Left renal pelvis (tissue), 4 donors: ENCODE measurements around the gene SYNDIG1. TPM values are rescaled to one million over a fixed set of nuclear protein-coding genes. Genes with fewer than 3 reads are reported as not detected.

Source experiments
- DNase-seq, 4 donors: peaks; one replicate each; pipeline ENCODE4 v3.0.0-alpha.2; 2013; ENCODE audit warnings: low read depth in 4 of 4, low spot score in 3 of 4
- polyA plus RNA-seq, 4 donors: library from polyadenylated mRNA; unstranded; fragments of 120-200 nt; gene quantifications; one replicate each; pipeline ENCODE4 v1.2.1, GENCODE V29; 2013; ENCODE audit not compliant: insufficient read length in 4 of 4

The SYNDIG1 gene
- polyA plus RNA-seq, result 1 to 10 TPM; 1.4 to 9.3 (median 8.8) TPM

DNA sequence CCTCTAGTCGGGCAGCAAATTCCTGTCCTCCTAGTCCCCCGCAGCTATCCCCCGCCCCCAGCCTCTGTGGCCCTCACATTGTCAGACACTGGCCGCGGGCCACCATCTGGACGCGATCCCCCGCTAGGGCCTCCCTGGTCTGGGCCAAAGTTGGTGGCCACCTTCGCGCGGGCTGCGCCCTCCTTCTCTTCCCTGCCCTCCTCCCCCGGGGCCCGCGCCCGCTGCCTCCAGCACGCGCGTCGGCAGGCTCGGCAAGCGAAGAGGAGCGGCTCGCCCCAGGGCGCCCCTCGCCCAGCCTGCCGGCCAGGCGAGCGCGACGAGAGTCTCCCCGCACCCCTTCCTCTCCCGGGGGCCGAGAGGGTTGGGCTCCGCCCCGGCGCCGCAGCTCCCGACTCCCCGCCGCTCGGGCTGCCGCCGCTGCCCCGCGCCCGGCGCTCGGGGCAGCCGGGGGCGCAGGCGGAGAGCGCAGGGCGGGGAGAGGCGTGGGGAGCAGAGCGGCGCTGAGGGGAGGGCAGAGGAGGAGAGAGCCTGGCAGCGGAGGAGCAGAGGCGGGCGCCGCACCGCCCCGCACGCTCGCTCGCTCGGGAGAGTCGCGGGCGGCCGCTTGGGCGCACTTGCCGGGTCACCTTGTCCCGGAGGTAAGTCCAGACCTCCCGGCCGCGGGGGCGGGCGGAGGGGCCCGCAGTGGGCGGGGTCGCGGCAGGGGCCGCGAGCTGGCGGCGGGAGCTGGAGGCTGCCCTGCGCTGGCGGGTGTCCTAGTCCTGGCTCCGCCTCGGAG is at the start of gene SYNDIG1:
Gene SYNDIG1 (plus strand): TSS at position 514 of the 778 bp plus-strand sequence. CDS start 73,469 bp downstream, outside the sequence.
- DNase-seq, result no peak

DNA sequence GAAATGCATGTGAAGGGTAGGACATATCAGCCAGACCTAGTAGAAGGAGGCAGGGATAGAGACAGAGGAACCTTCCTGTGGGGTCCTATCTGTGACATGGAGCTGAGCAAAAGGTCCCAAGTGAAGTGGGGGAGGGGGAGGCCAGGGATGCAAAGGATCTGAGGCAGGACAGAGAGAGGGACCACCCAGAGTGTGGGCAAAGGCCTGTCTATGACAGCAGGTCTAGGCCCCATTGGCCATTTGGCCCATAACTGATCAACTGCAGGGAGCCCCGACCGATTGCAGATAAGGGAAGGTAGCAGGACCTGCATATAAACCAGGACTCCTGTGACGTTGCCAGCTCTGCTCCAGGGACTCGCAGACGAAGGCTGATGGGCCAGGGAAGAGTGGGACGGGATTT is 49.6 kb upstream of the SYNDIG1 start:
- DNase-seq, result no peak

DNA sequence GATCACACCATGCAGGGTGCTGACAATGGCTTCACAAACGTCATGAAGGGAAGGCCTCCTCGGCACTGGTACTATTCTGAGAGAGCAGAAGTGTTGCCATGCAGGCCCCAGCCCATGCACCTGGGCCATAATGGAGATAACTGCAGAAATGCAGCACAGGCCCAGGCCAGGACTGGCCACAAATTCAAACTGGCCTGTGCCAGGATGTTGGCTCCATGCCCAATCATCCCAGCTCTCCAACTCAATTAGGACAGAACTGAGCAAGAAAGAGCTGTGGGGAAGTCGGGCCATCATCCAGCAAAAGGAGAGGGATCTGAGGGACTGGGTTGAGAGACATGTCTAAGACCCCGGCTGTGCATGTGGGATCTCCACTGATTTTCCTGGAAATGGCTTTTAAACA is 48.9 kb upstream of the SYNDIG1 start:
- no peak for DNase-seq

DNA sequence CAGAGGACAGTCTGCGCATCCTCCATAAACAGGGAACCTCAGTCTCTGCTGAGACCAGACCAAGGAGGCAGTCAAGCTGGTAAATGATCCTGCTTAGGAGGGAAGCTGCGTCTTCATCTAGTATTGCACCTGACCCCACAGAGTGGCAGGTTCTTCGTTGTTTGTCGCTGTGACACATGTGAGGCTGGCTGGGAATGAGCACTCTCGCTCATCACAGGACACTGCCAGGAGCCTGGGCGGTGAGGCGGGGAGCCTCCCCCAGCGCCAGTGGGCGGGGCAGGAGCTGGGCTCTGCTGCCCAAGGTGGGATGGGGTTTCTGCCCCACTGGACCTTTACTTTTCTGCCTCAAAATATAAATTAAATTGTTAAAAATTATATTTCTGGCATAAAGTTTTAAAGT is 48.4 kb upstream of the SYNDIG1 start:
- DNase-seq, result no peak

DNA sequence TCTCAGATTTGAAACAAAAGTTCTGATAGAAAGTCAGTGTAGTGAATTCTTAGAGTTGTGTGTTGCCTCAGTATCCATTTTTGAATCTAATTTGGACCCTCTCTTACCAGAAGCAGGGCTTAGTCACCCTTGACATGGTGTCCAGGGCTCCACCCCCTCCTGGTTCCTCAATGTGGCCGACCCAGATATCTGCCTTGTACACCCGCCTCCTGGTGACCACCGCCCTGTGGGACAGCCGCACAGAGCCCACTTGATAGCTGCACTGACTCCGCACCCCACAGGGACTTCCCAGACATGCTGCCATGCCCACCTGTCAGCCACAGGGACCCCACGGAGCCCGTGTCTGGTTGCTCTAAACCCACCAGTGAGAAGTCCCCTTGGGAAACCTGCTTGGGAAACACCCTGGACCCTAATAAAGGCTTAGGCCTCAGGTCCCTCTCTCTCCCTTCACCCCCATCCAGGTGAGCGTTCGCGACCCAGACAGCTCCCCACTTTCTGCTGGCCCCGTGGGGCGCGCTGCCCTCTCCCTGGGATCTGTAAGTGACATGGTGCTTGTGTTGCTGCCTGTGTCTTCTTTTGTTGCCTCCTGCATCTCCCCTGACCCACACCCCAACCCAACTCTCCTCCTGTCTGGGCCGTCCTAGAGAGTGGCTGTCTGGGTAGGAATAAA is 47.2 kb upstream of the SYNDIG1 start:
- no peak for DNase-seq

DNA sequence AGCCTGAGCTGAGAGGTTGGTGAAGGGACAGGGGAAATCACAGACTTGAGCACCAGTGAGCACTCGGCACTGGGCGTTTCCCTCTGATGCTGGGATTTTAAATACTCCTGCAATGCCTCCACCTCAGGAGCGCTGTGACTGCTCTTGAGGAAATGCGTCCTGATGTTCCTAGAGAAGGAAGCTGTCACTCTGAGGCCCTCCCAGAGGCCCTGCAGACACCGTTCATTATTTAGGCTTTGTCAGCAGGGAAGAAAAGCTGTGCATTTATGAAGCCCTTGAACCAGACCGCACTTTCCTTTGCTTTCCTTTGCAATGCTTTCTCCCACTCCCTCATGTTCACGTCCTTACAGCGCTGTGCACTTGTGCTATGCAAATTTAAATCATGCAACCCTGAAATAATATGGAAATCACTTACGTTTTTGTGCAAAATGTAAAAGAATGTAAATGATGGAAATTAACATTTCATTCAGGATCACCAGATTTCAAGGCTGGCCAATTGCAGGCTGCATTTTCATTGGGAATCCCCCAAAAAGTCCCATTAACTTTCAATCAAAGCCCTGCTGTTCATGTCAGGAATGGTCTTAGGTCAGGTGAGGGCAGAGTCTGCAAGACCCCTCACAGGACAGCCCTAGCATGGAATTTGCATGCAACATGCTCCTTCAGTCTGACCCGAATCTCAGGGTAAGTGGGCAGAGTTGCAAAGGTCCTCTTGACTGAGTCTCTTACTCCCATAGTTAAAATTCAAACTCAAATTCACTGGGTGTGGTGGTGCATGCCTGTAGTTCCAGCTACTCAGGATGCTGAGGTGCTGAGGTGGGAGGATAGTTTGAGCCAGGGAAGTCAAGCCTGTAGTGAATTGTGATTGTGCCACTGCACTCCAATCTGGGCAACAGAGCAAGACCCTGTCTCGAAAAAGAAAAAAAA is 45.8 kb upstream of the SYNDIG1 start:
- DNase-seq, result no peak

DNA sequence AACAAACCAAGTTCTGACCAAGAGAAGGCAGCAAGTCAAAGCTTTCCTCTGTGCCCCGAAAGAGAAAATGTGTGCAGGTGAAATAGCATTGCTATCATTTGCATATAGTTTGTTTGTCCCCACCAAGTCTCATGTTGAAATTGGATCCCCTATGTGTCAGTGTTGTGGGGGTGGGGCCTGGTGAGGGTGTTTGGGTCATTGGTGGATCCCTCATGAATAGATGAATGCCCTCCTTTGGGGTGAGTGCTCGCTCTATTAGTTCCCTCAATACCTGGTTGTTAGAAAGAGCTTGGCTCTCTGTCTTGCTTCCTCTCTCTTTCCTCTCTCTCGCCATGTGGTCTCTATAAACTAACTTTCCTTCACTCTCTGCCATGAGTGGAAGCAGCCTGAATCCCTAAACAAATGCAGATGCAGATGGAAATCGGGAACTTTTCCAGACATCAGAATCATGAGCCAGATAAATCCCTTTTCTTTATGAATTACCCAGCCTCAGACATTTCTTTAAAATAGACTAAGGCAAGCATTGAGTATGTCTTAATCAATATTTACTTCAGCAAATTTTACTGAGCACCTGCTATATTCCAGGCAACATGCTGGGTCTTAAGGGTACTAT is 43.8 kb upstream of the SYNDIG1 start:
- no peak for DNase-seq

DNA sequence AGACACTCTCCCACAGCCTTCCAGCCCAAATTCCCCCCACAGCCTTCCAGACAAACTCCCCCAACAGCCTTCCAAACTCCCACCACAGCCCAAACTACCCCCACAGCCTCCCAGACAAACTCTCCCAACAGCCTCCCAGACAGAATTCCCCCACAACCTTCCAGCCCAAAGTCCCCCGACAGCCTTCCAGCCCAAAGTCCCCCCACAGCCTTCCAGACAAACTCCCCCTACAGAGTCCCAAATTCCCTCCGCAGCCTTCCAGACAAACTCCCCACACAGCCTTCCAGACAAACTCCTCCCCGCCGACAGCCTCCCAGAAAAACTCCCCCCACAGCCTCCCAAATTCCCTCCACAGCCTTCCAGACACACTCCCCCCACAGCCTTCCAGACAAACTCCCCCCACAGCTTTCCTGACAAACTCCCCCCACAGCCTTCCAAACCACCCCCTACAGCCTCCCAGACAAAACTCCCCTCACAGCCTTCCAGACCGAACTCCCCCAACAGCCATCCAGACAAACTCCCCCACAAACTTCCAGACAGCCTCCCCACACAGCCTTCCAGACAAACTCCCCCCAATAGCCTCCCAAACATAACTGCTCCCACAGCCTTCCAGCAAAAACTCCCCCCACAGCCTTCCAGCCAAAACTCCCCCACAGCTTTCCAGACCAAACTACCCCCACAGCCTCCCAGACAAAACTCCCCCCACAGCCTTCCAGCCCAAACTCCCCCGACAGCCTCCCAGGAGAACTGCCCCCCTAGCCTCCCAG is 38.0 kb upstream of the SYNDIG1 start:
- DNase-seq, result no peak

DNA sequence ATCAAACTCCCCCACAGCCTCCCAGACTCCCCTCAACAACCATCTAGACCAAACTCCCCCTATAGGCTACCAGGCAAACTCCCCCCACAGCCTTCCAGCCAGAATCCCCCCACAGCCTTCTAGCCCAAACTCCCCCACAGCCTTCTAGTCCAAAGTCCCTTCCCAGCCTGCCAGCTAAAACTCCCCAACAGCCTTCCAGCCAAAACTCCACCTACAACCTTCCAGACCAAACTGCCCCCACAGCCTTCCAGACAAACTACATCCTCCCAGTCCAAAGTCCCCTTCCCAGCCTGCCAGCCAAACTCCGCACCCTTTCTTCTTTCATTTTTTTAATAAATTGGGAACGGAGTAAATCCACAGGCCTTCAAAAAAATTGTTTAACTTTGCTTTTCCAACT is 37.4 kb upstream of the SYNDIG1 start:
- DNase-seq, result peak in 3 of 4 donors; percentile 30 to 39 (median 31)

DNA sequence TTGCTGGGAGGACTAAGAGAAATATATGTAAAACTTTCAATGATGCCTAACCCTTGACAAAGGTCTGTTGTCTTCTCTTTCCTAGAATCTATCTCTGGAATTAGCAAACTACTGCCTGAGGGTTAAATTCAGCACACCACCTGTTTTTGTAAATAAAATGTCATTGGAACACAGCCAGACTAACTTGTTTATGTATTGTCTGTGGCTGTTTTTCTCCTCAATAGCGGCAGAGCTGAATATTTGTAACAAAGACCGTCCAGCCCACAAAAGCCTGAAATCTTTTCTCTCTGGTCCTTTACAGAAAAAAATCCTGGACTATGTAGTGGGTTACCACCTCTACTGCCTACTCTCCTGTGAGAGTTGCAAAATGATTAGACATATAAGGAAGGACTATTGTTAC is 33.3 kb upstream of the SYNDIG1 start:
- DNase-seq, result no peak

DNA sequence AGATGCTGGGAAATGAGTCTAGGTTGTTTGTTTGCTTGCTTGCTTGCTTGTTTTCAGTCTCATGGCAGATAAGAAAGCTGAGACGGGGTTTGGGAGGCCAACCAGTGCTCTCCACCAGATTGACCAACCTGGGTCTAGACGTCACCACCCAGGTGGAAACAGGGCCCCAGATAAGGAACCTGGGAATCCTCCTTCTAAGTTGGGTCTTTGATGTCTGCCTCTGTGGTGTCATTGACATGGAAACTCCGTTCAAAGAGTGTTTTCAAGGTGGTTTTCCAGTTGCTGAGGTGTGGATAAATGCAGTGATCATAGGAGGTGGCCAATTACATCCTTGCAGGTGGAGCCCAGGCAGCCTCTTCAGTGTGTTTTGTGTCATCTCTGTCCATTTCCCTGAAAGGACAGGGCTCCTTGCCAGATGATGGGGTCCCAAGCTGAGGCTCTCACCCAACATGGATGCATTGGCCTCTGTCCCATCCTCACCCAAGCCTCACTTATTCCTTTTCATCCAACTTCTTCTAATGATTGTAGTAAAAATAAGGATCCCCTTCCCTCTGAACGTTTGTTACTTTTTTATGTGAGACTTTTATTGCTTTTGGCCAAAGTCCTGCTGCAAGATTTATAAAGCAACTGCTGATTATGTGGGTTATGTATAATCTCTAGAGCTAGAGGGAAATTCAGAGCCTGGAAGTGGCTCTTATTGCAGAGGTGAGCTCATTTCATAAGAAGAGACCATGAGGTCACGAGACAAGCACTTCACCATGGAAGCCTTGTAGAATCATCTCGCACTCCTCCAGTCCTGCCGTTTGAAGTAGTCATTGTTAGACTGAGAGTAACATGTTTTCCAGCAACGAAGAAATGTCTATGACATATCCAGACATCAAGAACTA is 32.0 kb upstream of the SYNDIG1 start:
- peak in 2 of 4 donors; percentile 24 to 46 for DNase-seq

DNA sequence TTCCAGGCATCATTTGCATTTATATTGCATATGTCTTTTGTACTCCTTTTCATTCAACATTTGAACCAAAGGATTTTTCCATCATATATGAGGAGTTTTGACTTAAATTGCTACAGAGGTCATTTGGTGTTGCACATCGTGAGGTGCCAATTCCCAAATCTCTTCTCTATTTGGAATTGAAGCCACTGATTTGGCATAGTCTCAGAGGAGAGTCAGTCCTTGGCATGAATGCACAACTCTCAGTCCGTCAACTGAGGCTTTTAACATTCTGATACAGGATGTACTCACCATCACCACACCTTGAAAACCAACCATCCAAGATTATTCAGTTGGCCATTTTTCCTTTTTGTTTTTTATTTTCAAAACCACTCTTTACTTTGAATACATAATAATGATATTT is 31.1 kb upstream of the SYNDIG1 start:
- no peak for DNase-seq

DNA sequence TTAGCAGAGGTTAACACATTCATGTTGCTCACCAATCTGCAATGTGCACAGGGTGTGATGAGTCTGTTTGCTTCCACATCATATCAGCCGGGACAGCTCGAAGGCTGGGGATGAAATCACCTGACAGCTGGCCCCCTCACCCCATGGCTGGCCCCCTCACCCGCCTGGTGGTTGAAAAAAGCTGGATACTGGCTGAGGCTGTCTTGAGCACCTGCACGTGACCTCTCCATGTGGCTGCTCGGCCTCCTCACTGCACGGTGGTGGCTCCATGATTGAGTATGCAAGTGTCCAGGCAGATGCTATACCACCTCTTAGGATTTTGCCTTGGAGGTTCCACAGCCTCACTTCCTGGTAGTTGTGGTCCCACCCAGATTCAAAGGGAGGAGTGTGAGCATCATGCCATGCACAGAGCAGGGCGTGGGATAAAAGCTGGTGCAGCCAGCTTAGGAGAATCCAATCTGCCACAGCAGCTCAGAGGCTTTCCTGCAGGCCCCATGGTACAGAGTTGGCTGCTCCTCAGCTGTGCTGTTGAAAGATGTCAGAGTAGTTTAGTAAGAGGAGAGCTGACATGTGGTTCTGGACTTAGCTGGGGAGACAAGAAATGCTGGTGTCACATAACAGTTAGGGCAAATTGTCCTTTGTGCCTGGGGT is 29.6 kb upstream of the SYNDIG1 start:
- no peak for DNase-seq

DNA sequence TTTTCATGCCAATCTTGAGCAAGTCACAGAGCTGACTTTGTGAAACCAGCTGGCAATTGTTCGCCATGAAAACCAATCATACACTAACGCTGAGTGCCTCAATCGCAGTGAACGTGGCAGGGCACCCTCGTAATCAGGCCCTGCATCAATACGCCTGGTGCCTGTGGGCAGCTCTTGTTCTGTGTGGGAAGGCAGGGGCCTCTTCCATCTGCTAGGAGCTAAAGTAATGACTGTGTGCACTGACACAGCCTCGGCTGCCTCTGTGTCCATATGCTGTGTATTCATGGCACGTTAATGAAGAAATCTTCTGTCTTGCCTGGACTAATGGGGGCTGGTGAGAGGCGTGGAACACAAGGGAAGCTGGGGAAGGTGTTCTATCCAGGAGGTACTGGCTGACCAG is 27.8 kb upstream of the SYNDIG1 start:
- DNase-seq, result no peak

DNA sequence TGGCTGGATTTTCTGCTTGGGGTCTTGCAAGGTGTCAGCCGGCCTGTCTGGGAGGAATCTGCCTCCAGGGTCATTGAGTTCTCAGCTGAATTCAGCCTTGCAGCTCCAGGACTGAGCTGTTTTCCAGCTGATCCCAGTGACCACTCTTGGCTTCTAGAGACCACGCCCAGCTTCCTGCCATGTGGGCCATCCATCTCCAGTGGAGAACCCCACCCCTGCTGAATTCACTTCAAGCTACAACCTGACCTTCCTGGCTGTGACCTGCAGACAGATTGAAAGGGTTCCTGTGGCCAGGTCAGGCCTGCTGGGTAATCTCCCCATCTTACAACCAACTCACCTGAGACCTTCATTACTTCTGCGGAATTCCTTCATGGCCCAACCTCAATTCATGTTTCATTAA is 26.5 kb upstream of the SYNDIG1 start:
- DNase-seq, result no peak

DNA sequence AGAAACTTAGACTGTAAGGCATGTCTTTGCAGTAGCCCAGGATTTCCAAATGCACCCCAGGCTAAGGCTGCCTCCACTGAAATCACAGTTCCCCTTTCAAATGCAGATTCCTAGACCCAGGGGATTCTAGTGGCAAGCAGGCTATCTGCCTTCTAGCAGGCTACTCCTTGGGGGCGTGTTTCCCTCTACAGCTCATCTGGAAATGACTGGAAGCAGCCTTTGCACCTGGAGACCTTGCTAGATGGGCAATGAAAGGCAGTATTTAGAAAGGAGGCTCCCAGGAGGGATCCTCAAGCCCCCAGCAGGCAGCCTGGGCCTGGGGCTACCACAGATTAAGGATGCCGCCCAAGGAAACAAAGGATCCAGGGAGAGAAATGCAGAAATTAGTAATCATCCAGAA is 26.0 kb upstream of the SYNDIG1 start:
- DNase-seq, result no peak

DNA sequence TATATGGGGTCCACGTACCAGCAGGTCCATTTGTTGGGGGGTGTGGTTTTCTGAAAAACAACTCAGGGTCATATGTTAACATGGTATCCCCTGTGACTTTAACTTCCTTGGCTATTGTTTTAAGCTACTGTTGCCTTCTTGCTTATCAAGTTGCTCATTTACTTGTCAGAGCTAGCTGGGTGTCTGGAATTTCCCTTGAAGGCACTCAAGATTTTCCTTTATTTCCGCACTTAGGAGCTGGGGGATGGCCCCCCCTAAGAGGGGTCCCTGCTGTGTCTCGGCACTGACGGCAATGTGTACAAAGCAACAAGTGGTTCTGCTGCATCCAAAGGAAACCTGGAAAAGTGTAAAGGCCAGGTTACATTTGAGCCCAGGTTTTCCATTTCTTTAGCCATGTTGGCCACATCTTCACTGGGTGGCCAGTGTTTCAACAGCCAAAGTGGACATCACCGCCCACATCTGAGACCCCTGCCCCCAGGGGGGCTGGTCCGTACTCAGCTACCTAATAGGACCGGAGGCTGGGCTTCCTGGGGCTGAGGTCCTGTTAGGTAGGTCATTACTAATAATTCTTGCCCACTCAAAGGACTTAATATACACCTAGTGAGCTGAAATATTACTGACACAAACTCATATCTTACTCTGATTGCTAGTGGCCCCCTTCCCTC is 24.8 kb upstream of the SYNDIG1 start:
- no peak for DNase-seq
